Psoas muscle (tissue), 8 donors: ENCODE data around the gene MAPKBP1. TPM values are rescaled to one million over a fixed set of nuclear protein-coding genes. Genes with fewer than 3 reads are reported as not detected.
A peak's percentile ranks its signal among the peaks of the same experiment; 100 is the strongest.

ENCODE experiments used
- ATAC-seq, 4 donors: fragments of 200-7000 bp; cut with Tn5 transposase; one replicate each; pipeline ENCODE4 v1.9.1; 2020; ENCODE audit warnings: moderate library complexity in 3 of 4, mild to moderate bottlenecking in 2 of 4
- DNase-seq, 2 donors: peaks; one replicate each; pipeline ENCODE4 v3.0.0-alpha.2; 2020
- H3K27ac ChIP-seq: fragments of 200-600 bp; one replicate; pipeline ENCODE4 v1.8.0; 2022
- H3K27me3 ChIP-seq, 3 donors: fragments of 200-600 bp in 1 of 3; one replicate each; pipeline versions ENCODE4 v1.6.1 to v1.8.0; 2013 to 2022; ENCODE audit warnings: low read length in 2 of 3, mild to moderate bottlenecking in 2 of 3, moderate library complexity in 1 of 3; ENCODE audit not compliant: insufficient read depth in 3 of 3
- H3K36me3 ChIP-seq, 2 donors: fragments of 200-600 bp in 1 of 2; one replicate each; pipeline versions ENCODE4 v1.6.1 to v1.8.0; 2013 to 2022; ENCODE audit warnings: low read depth in 1 of 2, mild to moderate bottlenecking in 1 of 2, moderate library complexity in 1 of 2; ENCODE audit not compliant: insufficient read depth in 1 of 2
- H3K4me1 ChIP-seq: fragments of 200-600 bp; one replicate; pipeline ENCODE4 v1.8.0; 2022
- H3K4me3 ChIP-seq: fragments of 200-600 bp; one replicate; pipeline ENCODE4 v1.8.0; 2022; ENCODE audit warnings: mild to moderate bottlenecking
- H3K9me3 ChIP-seq: fragments of 200-600 bp; one replicate; pipeline ENCODE4 v1.8.0; 2022
- CTCF ChIP-seq: fragments of 200-600 bp; IDR thresholded peaks from one replicate; pipeline ENCODE4 v1.8.0; 2022; ENCODE audit warnings: antibody characterized with exemption
- WGBS, 3 donors: extraction: QIAGEN DNeasy Blood & Tissue Kit; methylation state at CpG; one replicate each; pipeline versions ENCODE4 v1.1.6 to v1.1.7; 2013; 5-methylcytosine and 5-hydroxymethylcytosine counted together
- intact Hi-C, 2 donors: fragments of 100-400 bp; cut with DNase I; formaldehyde crosslinking; loops; one replicate each; pipeline versions ENCODE4 v1.11.0 to v1.14.2; 2022
- polyA plus RNA-seq, 3 donors: library from polyadenylated mRNA; stranded (reverse); fragments of 200-250 nt; gene quantifications; one replicate each; pipeline ENCODE4 v1.2.3, GENCODE V29; 2013
- total RNA-seq, 4 donors: library from RNA; stranded (reverse); fragmentation: NEBNext Ultra II Directional in 2 of 4; extraction: Animal tissue kit (Norgen Biotek cat#: 25700) in 2 of 4; gene quantifications; one replicate each; pipeline versions ENCODE4 v1.2.1 to v1.2.4, GENCODE V29; 2021 to 2023
- donor health status: healthy with polysubstance abuse.
- donor health status: DM: no; HTN: no; CAD: no; lungs with moderate emphysema.
- donor health status: Bipolar disorder and iron deficiency.
- donor health status: healthy.
- donor health status: DM: yes; HTN: yes; CAD: no.
- donor health status: DM: no; HTN: no; CAD: no.
- donor health status: DM: no; HTN: no; CAD: no.
- donor health status: DM: yes; HTN: yes; CAD: no.

MAPKBP1 gene
- total and polyA plus RNA-seq, 7 donors = 2.4 to 10.3 (median 7.1) TPM

- DNase-seq = no peak
- Histone ChIP-seq H3K27ac (no peak overlapping the region), H3K36me3 (peaks cover 0 to 31% of the 10 kb centered on the region in 2 donors), H3K27me3 (no peaks in the 10 kb centered on the region), H3K4me1 (peaks cover 23% of the 10 kb centered on the region), H3K4me3 (no peak overlapping the region), H3K9me3 (no peaks in the 10 kb centered on the region)
- TF ChIP-seq CTCF = no peak
- WGBS, 3 donors = 64 to 73% (median 64%) methylated on average over 6 of the region's 6 CpGs
- ATAC-seq = no peak
- intact Hi-C loops = no loop called here
These were observed 61.8 kb downstream of the MAPKBP1 start for GRCh38 chr15:41836073-41836472.

GRCh38 chr15:41836713-41837454 is 62.6 kb downstream of the MAPKBP1 start:
- intact Hi-C loops = no loop called here
- no peak overlapping the region for H3K27ac ChIP-seq
- peaks cover 0 to 33% of the 10 kb centered on the region in 2 donors for H3K36me3 ChIP-seq
- H3K9me3 ChIP-seq = no peaks in the 10 kb centered on the region
- no peak for DNase-seq
- 92 to 95% (median 93%) methylated on average over 23 of the region's 23 CpGs for WGBS, 3 donors
- no peaks in the 10 kb centered on the region for H3K27me3 ChIP-seq
- no peak for TF ChIP-seq CTCF
- no peak overlapping the region for H3K4me3 ChIP-seq
- H3K4me1 ChIP-seq = peaks cover 23% of the 10 kb centered on the region
- ATAC-seq = no peak

- peaks cover 0 to 38% of the 10 kb centered on the region in 2 donors for H3K36me3 ChIP-seq
- intact Hi-C loops = no loop called here
- peaks cover 18% of the 10 kb centered on the region for H3K4me1 ChIP-seq
- ATAC-seq (peak; percentile 90 to 95 (median 94)), DNase-seq (peak; percentile 59 to 83)
- H3K9me3 ChIP-seq = no peaks in the 10 kb centered on the region
- no peak for TF ChIP-seq CTCF
- peak within 1 kb of the TSS; percentile 78 for H3K27ac ChIP-seq
- WGBS, 3 donors = 36 to 47% (median 44%) methylated on average over 4 to 6 of the region's 6 CpGs
- H3K27me3 ChIP-seq = no peaks in the 10 kb centered on the region
- H3K4me3 ChIP-seq = no peak within 1 kb of the TSS
These were observed 64.2 kb downstream of the MAPKBP1 start, which contains the start of gene PLA2G4B for GRCh38 chr15:41838400-41838897. TSS of gene PLA2G4B (plus strand) at chr15:41838847. CDS start at chr15:41838914, 67 bp downstream.

GRCh38 chr15:41839781-41840491 is 65.7 kb downstream of the MAPKBP1 start:
- ATAC-seq (no peak), DNase-seq (no peak)
- H3K4me1 ChIP-seq = peaks cover 18% of the 10 kb centered on the region

More at GRCh38 chr15:41839781-41840491, 65.7 kb downstream of the MAPKBP1 start:
- Histone ChIP-seq H3K9me3 (no peaks in the 10 kb centered on the region), H3K27me3 (no peaks in the 10 kb centered on the region), H3K36me3 (peaks cover 0 to 48% of the 10 kb centered on the region in 2 donors), H3K27ac (no peak overlapping the region), H3K4me3 (no peak overlapping the region)
- WGBS, 3 donors = 93 to 96% (median 95%) methylated on average over 15 to 16 of the region's 16 CpGs
- no peak for TF ChIP-seq CTCF
- intact Hi-C loops = loop anchor here in 1 of 2 donors (5.0 kb wide), 1 partner anchor 47 kb away; no protein-coding TSS in a partner anchor
